GM12873 (cell line): ENCODE results near the gene GDPD3.

ENCODE experiments used
- TF ChIP-seq, protein P1 (sequence below): IDR thresholded peaks from 2 replicates; pipeline ENCODE4 v1.5.1; 2012; ENCODE audit warnings: low read depth, mild to moderate bottlenecking, moderate library complexity, low read length, control low read depth; ENCODE audit not compliant: insufficient read depth; ENCODE audit errors: missing control alignments

The GDPD3 gene

DNA sequence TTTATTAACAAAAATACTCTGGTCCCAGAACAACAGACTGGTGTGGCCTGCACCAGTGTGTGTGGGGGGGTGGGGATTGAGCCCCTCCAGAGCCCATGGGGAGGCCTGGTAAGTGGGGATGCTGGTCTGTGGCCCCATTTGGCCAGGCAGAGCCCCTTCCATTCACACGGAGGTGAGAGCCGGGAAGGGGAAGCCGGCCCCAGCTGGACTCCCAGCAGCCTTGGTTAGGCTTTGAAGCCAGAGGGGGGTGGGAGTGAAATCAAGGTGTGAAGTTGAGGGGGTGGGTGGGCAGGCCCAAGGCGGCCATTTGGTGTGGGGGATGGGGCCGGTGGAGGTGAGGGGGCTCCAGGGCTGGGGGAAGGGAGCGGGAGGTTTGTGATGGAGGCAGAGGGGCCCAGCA is 27.5 kb downstream of the GDPD3 start:
- TF ChIP-seq, protein P1, sequence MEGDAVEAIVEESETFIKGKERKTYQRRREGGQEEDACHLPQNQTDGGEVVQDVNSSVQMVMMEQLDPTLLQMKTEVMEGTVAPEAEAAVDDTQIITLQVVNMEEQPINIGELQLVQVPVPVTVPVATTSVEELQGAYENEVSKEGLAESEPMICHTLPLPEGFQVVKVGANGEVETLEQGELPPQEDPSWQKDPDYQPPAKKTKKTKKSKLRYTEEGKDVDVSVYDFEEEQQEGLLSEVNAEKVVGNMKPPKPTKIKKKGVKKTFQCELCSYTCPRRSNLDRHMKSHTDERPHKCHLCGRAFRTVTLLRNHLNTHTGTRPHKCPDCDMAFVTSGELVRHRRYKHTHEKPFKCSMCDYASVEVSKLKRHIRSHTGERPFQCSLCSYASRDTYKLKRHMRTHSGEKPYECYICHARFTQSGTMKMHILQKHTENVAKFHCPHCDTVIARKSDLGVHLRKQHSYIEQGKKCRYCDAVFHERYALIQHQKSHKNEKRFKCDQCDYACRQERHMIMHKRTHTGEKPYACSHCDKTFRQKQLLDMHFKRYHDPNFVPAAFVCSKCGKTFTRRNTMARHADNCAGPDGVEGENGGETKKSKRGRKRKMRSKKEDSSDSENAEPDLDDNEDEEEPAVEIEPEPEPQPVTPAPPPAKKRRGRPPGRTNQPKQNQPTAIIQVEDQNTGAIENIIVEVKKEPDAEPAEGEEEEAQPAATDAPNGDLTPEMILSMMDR = no peak

DNA sequence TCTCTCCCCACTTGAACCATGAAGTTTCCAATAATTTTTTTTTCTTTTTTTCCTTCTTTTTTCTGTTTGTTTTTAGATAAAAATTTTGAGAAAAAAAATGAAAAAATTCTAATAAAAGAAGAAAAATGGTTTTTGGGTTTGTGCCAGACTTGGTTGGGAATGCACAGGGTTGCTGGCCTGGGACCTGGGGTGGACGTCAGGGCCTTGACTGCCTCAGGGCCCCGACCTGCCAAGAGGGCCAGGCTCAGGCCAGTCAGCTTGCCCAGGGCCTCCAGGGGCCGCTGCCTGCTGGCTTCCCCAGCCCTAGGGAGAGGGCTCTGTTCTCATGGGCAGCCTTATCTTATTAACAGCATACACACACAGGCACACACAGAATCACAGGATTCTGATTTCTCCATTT is 28.1 kb downstream of the GDPD3 start:
- TF ChIP-seq, protein P1 = no peak

DNA sequence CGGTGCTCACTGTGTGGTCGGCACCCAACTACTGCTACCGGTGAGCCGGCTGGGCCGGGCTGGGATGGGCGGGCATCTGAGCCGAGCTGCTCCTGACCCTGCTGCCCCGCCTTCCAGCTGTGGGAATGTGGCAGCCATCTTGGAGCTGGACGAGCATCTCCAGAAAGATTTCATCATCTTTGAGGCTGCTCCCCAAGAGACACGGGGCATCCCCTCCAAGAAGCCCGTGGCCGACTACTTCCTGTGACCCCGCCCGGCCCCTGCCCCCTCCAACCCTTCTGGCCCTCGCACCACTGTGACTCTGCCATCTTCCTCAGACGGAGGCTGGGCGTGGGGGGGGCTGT is 28.5 kb downstream of the GDPD3 start:
- TF ChIP-seq, protein P1 = no peak

DNA sequence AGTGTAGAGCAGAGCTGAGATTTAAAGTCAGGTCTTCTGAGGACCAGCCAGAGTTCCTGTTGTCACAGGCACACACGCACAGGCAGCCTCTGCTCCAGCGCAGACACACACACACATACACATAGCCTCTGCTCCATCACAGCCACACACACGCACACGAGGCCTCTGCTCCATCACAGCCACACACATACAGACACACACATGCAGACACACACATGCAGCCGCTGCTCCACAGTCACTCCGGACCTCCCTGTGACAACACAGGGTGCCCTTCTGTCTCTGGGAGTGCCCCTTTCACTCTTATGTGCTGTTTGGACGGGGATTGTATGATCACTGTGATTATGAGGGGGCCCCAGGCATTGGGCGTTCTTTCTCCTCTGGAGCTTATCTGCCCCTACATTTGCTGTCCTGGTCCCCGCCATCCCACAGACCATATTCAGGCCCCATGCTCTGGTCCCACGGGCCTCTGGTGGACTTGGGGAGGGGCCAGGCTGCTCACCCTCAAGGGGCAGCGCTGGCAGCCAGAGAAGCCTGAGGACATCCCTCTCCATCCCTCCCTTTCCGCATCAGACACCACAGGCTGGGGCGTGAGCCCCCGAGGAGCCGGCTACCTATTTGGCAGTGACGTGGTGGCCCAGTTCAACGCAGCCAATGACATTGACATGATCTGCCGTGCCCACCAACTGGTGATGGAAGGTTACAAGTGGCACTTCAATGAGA is 29.1 kb downstream of the GDPD3 start:
- TF ChIP-seq, protein P1 = no peak

DNA sequence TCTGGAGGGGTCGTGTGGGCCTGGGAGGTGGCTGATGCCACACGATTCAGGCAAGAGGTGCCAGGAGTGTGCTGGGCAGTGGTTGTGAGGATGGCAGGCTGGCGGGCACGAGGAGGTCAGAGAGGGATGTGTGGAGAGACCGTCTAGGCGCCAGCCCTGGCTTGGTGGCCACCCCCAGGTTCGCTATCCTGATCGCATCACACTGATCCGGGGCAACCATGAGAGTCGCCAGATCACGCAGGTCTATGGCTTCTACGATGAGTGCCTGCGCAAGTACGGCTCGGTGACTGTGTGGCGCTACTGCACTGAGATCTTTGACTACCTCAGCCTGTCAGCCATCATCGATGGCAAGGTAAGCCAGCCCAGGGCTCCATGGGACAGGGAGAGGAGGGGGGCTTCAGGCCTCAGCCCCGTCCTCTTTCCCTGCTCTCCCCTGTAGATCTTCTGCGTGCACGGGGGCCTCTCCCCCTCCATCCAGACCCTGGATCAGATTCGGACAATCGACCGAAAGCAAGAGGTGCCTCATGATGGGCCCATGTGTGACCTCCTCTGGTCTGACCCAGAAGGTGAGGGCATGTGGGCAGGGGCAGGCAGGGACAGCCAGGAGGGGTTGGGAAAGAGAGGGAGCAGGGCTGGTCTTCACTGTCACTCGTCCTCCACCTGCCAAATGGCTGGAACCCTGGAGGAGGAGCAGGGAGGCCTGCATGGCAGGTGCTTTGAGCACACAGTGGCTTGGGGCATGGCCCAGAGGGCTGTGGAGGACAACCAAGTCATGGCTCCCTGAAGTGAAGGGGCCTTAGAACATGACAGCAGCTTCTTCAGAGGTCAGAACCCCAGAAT is 29.9 kb downstream of the GDPD3 start:
- TF ChIP-seq, protein P1 = no peak

DNA sequence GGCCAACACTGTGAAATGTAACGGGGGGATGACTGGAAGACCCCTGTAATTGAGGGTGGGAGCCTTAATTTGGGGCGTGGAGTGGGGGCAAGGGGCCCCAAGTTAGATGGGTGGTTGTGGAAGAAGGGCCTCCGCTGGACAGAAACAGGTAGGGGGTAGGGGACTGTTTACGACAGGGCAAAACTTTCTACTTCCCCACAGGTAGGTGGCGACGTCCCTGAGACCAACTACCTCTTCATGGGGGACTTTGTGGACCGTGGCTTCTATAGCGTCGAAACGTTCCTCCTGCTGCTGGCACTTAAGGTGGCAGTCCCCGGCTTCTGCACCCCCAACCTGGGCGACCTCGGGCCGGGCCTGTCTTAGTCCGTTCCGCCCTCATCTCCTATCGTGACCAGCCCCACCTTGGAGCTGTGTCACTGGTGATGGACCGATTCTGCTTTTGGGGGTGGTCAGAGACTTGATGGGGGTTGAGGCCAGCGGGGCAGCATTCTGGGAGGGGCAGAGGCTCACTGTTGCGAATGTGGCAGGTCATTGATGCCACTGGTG is 30.7 kb downstream of the GDPD3 start:
- TF ChIP-seq, protein P1 = peak; percentile 26

DNA sequence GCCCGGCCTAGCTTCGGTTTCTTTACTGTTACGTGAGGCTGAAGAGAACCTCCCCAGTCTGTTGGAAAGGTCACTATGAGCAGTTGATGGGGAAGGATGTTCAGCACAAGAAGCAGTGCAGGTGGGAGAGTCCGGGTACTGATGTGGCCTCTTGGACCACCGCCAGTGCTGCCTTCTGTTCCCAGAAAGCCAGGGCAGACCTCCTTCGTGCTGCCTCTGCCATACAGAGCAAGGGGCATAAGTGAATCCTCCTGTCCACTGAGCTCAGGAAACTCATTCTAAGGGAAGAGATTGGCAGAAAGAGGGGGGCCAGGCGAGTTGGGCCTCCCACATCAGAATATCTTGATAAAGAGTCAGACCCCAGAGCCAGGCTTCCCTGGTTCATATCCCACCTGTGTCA is 33.9 kb downstream of the GDPD3 start:
- TF ChIP-seq, protein P1 = no peak
